ENCODE results near the gene ABI2.

Gene ABI2

GRCh38 chr2:203451689-203452088, 123.5 kb downstream of the ABI2 start:
- TF ChIP-seq CEBPB (IDR thresholded peaks at IDR 0.05) (no peak), TAF1 (IDR thresholded peaks at IDR 0.05; ENCODE audit: low read depth) (no peak), TEAD4 (IDR thresholded peaks at IDR 0.05) (no peak), FOXM1 (IDR thresholded peaks at IDR 0.05; ENCODE audit: borderline replicate concordance, low read depth) (no peak), YY1 (IDR thresholded peaks at IDR 0.05; ENCODE audit: low read depth) (no peak), CREB1 (IDR thresholded peaks at IDR 0.05; ENCODE audit: low read depth) (no peak), USF1 (IDR thresholded peaks at IDR 0.05) (no peak), TCF12 (IDR thresholded peaks at IDR 0.05; ENCODE audit: low read depth) (no peak), EGR1 (IDR thresholded peaks at IDR 0.05) (no peak), MAX (IDR thresholded peaks at IDR 0.05) (no peak), RAD21 (IDR thresholded peaks at IDR 0.05; ENCODE audit: low read depth) (no peak), EP300 (IDR thresholded peaks at IDR 0.05; ENCODE audit: borderline replicate concordance) (no peak)

- no peak for TF ChIP-seq REST (IDR thresholded peaks at IDR 0.05; ENCODE audit: low read depth)
- peak; percentile 69 for TF ChIP-seq RAD21 (IDR thresholded peaks at IDR 0.05; ENCODE audit: low read depth)
Measured at GRCh38 chr2:203453858-203454451, 125.8 kb downstream of the ABI2 start.

- TF ChIP-seq EGR1 (IDR thresholded peaks at IDR 0.05) (no peak), YY1 (IDR thresholded peaks at IDR 0.05; ENCODE audit: low read depth) (no peak), CEBPB (IDR thresholded peaks at IDR 0.05) (no peak), FOXM1 (IDR thresholded peaks at IDR 0.05; ENCODE audit: borderline replicate concordance, low read depth) (no peak), TAF1 (IDR thresholded peaks at IDR 0.05; ENCODE audit: low read depth) (no peak), TEAD4 (IDR thresholded peaks at IDR 0.05) (no peak), USF1 (IDR thresholded peaks at IDR 0.05) (no peak), EP300 (IDR thresholded peaks at IDR 0.05; ENCODE audit: borderline replicate concordance) (no peak), TCF12 (IDR thresholded peaks at IDR 0.05; ENCODE audit: low read depth) (no peak), RAD21 (IDR thresholded peaks at IDR 0.05; ENCODE audit: low read depth) (no peak), REST (IDR thresholded peaks at IDR 0.05; ENCODE audit: low read depth) (no peak), MAX (IDR thresholded peaks at IDR 0.05) (no peak), CREB1 (IDR thresholded peaks at IDR 0.05; ENCODE audit: low read depth) (no peak), NFIC (IDR thresholded peaks at IDR 0.05) (no peak), ZBTB7A (IDR thresholded peaks at IDR 0.05; ENCODE audit: low read depth) (no peak)
Measured at GRCh38 chr2:203455209-203455608, 127.0 kb downstream of the ABI2 start.

- TF ChIP-seq TCF12 (IDR thresholded peaks at IDR 0.05; ENCODE audit: low read depth) = no peak
- no peak for TF ChIP-seq FOXM1 (IDR thresholded peaks at IDR 0.05; ENCODE audit: borderline replicate concordance, low read depth)
- TF ChIP-seq RAD21 (IDR thresholded peaks at IDR 0.05; ENCODE audit: low read depth) = no peak
- no peak for TF ChIP-seq REST (IDR thresholded peaks at IDR 0.05; ENCODE audit: low read depth)
- TF ChIP-seq TAF1 (IDR thresholded peaks at IDR 0.05; ENCODE audit: low read depth) = no peak
- no peak for TF ChIP-seq TEAD4 (IDR thresholded peaks at IDR 0.05)
- TF ChIP-seq CEBPB (IDR thresholded peaks at IDR 0.05) = no peak
- TF ChIP-seq EP300 (IDR thresholded peaks at IDR 0.05; ENCODE audit: borderline replicate concordance) = no peak
- no peak for TF ChIP-seq USF1 (IDR thresholded peaks at IDR 0.05)
- no peak for TF ChIP-seq EGR1 (IDR thresholded peaks at IDR 0.05)
- TF ChIP-seq CREB1 (IDR thresholded peaks at IDR 0.05; ENCODE audit: low read depth) = no peak
- TF ChIP-seq NFIC (IDR thresholded peaks at IDR 0.05) = no peak
- TF ChIP-seq ZBTB7A (IDR thresholded peaks at IDR 0.05; ENCODE audit: low read depth) = no peak
- no peak for TF ChIP-seq MAX (IDR thresholded peaks at IDR 0.05)
- no peak for TF ChIP-seq YY1 (IDR thresholded peaks at IDR 0.05; ENCODE audit: low read depth)
Measured at GRCh38 chr2:203461746-203462145, 133.6 kb downstream of the ABI2 start.

All from Ishikawa (cell line).